Activated CD4-positive, alpha-beta T cell treated with anti-CD3 and anti-CD28 coated beads, Interleukin-2, amount 50 U/mL, for 16 hours (primary cell): ENCODE data around the gene SLC7A1.

Source experiments
- DNase-seq: peaks from one replicate; pipeline ENCODE4 v3.0.0-alpha.2; 2020

Gene SLC7A1

DNA sequence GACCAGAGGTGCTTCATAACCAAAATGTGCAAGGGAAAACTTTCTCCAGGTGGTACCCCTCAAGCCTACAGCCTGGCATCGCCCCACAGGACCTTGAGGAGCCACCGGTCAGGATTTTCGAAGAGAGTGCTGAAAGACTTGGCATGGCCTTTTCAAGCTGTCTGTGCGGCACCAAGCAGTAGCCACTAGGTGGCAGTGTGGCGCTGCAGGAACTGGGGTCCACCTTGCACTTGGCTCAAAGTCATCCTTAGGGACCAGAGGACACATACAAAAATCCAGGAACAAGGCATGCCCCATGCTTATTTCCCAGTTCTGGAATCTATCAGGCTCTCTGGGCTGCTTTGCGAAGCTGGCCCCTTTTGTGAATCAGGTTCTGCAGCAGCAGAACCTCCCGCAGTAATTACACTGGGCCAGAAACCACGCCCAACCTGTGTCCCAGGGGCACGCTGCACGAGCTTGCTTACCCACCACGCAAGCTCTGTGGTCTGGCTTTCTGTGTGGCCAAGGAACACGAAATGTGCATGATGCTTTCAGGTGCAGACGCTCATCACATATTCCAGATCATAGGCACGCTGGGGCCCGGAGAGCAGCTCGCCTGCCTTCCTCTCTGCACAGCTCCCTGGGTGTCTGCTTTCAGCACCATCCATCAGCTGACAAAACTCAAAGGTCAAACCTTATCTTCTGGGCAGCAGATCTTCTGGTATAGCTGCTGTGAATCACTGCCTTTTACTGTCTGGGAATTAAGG lies 87.2 kb downstream of the SLC7A1 start:
- DNase-seq = peak; percentile 69

DNA sequence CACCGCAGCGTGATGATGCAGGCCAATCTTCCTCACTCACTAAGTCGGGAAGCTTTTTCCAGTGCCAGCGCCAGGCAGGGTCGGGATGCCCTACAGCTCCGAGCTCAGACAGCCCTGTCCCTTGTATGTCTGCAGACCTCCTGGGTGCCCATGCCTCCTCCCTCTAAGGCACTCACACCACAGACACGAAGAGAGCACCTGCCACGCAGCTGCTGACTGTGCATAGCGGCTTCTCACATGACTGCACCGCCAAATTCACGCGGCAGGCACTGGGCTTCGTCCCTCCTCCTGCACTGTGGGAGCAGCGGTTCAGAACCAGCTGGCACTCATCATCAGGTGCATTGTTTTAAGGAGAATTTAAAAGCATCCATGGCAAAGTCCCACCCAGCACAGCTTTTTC lies 88.1 kb downstream of the SLC7A1 start:
- no peak for DNase-seq

DNA sequence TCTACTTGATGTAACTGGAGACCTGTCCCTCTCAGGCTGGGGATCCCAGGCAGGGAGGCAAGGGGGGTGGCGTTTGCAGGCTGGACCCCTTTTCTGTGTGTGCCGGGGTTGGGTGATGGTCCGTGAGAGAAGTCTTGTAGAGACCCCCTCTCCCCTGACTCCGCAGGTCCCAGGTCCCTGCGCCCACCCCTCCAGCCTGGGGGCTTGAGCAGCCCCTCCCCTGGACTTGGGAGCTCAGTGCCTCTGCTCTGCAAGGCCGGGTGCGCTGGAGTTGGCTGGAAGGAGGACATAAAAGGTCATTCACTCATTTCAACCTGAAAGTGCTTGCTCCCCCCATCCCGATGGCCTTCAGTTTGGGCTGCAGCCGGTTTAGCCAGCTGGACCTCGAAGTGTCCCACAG lies 89.5 kb downstream of the SLC7A1 start:
- no peak for DNase-seq

DNA sequence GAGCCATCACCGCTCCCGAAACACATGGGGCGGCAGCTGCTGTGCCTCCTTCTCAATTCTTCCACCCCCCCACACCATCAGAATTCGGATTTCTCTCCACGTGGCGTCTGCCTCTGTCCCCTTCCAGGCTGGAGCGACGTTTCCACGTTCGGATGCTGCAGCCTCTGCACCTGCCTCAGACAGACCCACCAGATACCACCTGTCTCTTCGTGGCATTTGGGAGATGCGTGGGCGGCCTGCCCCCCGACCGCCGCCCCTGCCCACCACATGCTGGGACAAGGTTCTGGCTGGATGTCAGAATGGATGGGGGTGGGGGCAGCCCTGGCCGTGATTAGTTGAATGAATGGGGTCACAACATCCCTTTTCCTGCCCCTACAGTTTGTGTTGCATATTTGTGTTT lies 90.0 kb downstream of the SLC7A1 start:
- no peak for DNase-seq

DNA sequence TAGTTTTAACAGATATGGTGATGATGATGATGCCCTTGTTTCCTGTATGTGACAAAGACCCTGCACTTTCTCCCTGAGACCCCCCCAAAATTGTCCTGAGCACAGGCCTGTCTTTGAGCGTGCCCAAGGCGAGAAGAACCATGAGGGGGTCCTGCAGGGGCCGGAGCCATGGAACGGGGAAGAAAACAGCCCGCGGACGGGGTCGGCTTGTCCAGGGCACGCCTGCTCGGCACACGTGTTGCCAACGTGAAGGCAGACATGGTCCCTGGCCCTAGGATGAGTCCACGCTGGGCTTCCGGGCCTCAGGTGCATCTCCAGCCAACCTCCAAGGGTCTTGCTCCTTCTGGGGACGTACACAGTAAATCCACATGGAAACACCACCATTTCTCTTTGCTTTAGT lies 90.8 kb downstream of the SLC7A1 start:
- no peak for DNase-seq

DNA sequence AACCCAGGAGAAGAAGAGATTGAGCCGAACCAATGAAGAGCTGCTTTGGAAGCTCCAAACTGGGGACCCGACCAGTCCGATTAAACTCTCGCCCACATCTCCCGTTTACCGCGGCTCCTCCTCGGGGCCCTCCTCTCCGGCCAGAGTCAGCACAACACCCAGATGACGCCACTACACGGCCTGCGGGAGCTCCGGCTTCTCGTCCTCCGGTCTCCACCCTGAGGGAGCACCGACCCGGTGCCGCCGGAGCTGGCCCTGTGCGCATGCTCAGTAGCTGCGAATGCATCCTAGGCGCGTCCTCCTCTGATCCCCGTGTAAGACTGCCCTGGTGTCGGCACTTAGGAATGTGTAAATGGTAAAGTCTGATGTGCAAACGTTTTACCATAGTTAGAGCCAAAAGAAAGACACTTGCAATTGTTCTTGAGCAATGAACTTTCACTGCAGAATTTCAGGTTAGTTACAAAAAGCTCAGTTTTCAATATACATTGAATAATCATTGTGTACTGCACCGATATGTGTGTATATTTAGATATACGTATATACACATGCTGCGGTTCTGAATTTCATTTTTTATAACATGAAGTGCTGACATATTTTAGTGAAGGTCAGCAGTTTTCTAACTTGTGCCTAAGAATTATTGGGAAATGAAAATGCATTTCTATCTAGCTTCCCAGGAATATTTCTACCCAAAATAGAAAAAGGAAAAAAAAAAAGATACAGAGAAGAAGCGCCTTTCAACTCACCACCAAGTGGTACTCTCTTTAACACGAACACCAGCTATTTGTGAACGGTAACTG lies 92.2 kb downstream of the SLC7A1 start:
- peak; percentile 7 for DNase-seq

DNA sequence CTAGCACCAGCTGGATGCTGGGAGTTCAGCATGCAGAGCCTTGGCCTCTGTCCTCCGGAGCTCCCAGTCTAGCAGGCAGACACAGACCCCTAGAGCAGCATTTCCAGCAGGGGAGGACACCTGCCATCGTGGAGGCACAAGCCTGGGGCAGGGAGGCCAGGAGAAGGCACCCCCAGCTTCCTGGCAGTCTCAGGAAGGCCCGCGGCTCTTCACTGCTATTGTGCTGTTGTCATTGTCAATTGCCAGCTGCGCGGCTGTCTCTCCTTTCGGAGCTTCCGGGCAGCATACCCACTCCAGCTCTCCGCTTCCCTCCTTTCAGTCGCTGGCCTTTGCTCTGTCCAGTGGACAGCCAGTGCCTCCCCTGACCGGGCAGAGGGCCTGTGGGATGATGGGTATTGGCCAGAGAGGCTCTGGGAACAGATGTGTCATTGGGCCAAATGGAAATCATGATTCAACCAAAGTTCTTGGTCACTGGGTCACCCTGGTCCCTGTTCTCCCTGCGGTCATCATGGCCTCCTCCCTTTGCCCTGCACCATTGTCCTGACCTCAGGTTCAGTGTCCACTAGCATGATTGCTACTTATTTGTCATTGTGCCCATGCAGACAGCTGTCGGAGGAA lies 93.0 kb downstream of the SLC7A1 start:
- no peak for DNase-seq

DNA sequence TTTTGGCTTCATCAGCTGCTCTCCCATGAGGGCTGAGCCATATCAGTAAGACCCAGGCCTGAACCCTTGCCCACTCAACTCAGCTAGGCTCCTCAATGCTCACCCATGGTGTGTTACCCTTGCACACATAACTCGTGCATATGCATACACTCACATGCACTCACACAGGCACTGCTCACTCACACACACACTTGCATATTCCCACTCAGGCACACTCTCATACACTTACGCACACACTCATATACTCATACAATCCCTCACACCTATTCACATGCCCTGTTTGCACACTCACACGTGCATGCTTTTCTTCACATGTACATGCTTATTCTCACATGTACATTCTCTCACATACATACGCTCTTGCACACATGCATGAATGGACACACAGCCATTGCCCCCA lies 93.8 kb downstream of the SLC7A1 start:
- no peak for DNase-seq

DNA sequence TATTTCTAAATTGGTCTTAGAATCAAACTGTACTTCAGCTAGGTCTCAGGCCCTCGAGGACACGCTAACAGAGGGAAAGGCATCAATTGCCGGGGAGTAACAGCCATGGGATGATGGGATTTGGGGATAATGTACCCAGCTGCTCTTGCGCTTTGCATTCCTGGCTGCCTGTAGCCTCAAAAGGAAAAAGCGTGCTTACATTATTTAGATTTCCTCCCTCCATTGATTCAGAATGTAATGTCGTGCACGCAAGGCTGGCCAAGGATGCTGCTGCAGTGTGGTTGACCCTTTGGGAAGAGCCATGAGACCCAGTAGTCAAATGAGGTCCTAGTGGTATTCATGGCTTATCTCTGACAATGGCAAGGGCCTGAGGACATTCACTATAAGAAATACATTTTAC lies 95.1 kb downstream of the SLC7A1 start:
- no peak for DNase-seq

DNA sequence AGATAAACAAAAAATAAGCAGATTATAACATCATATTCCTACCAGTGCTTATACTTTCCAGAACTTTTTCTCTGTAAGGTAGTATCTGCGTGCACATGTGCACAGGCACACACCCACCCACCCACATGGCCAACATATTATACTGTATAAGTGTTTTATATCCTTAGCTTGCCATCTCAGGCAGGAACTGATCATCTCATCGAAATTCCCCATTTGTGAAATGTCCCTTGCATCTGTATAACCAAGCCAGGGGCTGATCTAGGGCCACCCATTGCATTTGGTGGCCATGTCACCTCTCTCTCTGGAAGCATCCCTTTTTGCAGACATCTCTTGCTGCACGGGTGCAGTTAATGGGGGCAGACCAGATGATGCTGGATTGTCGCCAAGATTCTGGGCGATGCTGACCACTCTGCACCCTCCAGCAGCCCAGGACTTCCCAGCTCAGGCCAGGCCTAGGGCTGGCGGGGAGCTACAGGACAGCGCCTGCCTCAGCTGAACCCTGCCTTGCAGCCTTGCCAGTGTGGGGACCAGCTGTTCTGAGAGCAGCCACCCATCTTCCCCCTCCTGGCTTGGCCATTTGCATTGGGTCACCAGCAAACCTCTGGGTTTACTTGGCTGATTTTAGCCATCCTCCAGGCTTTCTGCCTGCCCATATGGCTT lies 95.9 kb downstream of the SLC7A1 start:
- no peak for DNase-seq

DNA sequence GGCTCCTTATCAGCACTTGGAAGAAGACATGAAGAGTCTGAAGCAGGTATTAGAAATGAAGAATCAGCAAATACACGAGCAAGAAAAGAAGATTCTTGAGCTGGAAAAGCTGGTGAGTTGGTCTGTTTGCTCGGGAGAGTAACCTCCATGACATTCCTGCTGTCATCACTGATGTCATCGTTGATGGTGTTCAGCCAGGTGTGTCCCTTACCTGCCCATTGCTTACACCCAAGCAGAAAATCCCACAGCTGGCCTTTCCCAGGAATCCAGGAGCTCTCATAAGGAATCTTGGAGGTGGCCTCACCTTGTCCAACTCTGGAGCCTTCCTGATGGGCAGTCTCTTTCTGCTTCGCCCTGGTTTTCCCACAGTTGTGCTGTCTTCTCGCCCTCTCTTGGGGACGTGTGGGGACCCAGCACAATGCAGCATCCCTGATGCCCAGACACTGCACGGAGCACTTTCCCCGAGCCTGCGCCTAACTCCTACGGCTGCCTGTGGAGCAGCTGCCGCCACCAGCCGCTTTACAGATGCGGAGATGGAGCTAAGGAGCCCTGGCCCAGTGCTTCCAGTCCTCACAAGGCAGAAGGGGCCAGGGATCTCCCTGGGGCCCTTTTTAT lies 97.0 kb downstream of the SLC7A1 start:
- no peak for DNase-seq

DNA sequence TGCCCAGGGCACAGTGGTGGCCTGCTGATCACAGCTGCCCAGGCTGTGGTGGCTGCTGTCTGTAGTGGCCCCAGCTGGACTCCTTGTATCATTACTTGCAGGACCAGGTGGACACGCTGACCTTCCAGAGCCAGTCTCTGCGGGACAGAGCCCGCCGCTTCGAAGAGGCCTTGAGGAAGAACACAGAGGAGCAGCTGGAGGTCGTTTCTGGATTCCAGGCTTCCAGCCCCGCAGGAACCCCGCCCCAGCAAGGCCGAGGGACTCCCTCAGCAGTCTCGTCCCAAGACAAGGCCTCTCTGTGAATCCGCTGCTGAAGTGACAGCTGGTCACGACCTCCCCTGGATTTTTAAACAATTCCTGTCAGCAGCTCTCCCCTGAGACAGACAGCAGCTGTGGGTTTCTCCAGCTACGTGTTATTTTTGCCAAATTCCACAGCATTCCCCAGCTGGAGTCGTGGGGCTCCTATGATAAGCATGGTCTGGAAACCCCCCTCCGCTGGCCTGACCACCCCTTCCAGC lies 98.3 kb downstream of the SLC7A1 start:
- no peak for DNase-seq

DNA sequence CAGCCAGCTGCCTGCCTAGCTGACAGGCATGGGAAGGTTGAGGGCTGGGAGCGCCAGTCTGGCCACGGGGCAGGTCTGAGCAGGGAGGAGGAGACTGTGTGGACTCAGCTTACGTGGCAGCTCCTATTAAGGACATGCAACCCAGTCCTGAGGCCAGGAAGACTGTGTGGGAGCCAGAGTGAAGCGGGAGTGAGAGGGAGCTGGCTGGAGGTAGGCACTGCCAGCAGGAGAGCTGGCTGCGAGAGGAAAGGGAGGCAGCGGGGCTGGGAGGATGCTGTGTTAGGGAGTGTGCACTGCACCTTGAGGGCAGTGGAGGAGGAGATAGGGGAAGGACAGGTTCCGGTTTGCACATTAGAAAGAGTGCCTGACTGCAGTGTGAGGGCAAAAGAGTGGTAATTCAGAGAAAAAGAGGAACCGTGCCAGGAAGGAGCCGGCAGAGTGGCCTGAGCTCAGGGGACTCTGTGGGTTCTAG lies 99.2 kb downstream of the SLC7A1 start:
- no peak for DNase-seq

DNA sequence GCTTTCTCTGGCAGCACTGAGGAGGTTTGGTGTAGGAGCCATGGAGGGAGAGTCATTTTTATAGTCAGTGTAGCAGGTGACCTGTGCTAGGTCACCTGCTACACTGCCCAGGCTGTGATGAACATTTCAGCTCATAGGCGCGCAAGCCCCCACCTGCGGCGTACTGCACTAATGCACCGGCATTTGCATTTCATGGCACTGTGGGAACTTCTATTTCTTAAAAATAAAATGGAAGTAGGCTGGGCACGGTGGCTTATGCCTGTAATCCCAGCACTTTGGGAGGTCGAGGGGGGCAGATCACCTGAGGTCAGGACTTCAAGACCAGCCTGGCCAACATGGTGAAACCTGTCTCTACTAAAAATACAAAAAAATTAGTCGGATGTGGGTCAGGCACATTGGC lies 101.0 kb downstream of the SLC7A1 start:
- no peak for DNase-seq

DNA sequence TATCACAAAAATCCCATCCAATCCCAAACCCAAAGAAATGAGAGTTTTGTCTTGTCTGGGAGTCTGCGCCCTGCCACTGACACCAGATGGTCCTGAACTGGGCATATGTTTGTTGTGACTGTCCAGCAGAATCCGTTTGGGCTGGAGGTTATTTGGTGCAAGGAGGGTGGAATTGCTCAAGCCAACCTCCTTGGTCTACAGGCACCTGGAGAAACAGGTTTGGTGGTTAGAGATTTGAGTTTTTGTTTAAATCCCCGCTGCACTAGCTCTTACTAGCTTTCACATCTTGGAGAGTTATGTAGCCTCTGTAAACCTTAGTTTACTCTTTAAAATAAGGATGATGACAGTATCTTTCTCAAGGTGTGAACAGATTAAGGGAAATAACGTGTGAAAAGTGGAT lies 101.7 kb downstream of the SLC7A1 start:
- DNase-seq = no peak

DNA sequence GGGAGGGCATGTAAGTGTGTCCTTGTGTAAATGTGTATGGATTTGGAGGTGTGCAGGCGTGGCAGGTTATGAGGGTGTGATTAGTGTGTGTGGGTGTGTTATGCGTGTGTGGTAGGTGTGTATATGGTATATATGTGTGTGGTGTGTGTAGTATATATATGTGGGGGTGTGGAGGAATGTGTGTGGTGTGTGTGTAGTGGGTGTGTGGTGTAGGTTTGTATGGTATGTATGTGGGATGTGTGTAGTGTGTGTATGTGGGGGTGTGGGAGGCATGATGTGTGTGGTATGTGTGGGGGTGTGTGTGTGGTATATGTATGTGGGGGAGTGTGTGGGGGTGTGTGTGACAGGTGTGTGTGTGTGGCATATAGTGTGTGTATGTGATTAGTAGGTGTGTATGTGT lies 104.2 kb downstream of the SLC7A1 start:
- no peak for DNase-seq

DNA sequence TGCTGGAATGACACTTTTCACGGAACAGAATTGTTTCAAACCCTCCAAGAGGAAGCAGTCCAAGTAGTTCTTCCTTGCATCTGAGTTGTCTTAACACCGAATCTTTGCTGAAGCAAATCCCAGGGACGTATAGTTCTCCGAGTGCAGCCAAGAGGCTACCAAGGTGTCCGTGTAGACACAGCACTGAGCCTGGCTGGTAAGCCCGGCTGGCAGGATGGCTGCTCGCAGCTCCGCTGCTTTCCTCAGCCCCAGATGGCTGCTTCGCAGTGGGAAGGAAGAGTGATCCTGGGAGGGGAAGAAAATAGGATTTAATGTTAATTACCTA lies 105.0 kb downstream of the SLC7A1 start:
- DNase-seq = no peak

DNA sequence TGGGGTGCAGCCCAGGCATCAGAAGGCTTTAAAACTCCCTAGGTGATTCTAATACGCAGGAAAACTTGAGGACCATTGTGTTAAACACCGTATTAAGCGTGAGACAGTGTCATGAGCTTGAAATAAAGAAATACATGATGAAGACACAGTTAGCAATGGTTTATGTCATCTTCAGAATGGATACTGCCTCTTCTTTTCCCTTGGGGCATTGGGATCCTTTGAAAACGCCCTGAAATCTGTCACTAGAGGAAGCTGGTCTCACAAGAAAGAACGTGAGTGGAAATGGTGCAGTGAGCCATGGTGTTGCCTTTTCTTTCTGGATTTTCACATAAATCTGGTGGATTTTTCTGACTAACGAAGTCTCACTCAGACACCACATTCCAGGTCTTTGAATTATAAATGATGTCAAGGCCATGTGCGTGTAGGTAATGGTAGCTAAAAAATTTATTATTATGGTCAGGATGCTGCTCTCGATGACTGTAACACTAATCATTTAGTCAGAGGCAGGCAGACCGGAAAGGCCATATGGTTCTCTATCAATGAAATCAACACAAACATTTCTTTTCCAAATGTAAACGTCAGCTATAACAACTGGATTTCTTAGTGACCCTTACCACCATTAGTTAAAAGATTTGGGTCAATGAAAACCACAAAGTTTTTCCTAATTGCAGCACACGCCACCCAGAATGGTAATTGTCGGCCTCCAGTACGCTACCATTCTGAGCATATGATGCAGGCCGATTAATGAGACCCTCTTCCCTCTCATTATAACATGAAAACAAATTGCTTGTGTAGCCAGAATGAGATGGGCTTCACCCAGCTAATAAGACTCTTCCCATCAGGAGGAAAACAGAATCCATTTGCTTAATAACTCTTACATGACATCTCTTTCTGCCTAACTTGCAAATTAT lies 105.6 kb downstream of the SLC7A1 start:
- DNase-seq = no peak

DNA sequence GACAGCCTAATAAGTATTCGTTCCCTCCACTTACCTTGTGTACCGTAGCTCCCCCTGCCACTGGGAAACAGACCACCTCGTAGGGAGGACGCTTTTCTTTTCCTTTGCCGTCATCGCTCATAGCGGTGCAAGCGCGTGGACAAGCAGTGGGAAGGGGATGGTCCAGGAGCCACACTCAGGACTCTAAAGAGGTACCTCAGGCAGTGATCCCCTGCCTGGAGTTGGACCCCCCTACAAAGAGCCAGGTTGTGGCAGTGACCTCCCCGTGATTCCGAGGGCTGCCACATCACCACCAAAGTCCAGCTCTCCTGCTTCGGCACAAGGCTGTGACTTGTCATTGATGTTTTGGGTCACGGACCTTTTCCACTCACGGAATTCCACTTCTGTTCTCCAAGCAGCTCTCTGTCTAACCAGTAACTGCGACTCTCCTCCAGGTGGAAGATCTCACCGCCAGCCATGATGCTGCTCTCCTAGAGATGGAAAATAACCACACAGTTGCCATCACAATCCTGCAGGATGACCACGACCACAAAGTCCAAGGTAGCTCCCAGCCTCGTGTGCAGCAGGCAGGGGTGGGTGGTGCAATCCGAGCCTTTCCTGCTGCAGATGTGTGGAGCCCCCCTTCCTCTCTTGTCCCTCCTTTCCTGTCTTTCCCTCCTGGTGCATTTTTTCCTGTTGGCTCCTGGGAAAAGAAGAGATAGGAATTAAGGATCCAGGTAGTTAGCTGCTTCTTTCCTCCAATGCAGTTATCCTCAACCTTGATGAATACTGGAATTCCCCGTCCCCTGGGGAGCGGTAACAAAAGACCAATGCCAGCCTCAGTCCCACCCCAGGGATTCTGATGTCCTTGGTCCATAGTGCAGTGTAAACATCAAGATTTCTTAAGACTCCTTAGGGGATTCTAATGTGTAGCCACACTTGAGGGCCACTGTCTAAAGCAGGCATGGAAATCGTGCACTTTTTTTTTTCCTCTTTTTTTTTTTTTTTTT lies 107.7 kb downstream of the SLC7A1 start:
- no peak for DNase-seq

DNA sequence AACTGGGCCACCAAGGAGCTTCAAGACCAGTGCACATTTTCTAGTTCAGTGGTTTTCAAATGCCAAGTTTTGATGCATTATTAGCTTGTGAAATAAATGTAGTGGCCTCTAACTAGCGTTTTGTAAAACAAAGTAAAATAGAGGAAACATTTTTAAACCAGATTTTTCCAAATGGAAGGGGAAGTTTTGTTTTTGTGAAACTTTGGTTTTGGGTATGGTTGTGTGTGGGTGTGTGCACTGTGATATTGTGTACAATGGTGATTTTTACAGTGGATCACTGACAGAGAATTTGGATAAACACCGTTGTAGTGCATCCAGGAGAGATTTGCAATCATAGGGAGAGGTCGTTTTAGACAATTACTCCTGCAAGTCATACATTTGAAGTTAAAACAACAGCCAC lies 108.9 kb downstream of the SLC7A1 start:
- DNase-seq = no peak

DNA sequence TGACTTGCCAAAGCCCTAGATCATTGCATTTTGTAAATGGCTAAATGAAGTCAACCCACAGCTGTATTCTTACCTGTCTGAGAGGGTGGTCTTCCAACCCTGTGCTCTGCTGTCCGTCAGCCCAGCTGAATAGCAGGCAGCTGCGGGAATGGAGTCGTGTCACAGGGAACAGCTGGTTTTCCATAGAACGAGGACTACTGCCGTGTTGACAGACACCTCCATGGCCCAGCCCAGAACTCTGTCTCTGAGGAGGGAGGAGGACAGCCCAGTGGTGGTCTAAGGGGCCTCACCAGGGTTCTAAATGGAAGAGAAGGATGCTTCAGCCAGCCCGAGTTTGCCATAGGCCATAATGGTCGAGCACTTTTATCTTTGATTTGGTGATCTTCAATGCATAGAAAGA lies 110.7 kb downstream of the SLC7A1 start:
- DNase-seq = no peak
